Activated T-helper 1 cell treated with anti-CD3 and anti-CD28 coated beads, Interleukin-2, amount 50 U/mL, for 16 hours (primary cell): ENCODE data around the gene SLC22A15.
"Not testable (repeated sequence)": the region's sequence is repeated elsewhere in the genome, so short reads cannot be mapped to it uniquely, and the experiment has no call there.

Source experiments
- DNase-seq, 2 donors: peaks; one replicate each; pipeline ENCODE4 v3.0.0-alpha.2; 2020; ENCODE audit warnings: low read depth in 1 of 2, low spot score in 1 of 2

SLC22A15 gene

GRCh38 chr1:116031302-116031835 lies 55.1 kb downstream of the SLC22A15 start:
- DNase-seq, result no peak

- DNase-seq, result no peak
Observed at GRCh38 chr1:116033322-116033721, 57.0 kb downstream of the SLC22A15 start.

DNA sequence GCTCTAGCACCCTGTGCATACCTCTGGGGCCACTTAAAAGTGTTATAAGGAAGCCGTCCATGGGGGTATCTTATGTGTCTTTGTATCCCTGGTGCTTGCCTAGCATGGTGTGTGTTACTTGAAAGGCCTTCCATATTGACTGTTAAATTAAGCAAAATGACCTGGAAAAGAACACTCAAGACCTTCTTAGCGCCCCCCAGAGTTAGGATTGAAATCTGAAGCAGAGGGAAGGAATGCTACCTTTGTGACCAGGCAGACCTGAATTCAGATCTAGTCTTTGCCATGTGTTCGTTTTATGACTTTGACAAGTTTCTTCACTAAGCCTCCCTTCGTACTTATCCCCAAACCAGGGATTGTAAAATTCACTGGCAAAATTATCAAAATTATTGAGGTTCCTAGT lies 59.9 kb downstream of the SLC22A15 start:
- DNase-seq, result no peak

DNA sequence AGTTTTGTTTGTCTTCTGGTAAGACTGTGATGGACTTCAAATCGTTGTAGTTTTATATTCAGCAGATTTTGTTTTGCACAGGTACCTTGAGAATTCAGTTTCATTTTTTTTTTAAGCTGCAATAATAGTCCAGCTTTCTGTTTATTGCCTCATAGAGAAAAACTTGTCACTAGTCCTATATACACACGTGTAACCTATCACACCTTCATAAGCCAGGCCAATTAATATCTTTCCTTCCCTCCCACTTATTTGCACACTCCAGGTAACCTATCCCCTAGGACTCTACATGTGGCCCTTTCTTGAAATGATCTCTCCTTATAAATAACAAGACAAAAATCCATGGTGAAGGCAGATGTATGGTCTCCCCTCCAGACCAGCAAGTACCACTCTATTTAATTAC lies 62.4 kb downstream of the SLC22A15 start:
- DNase-seq, result no peak

- DNase-seq, result no peak
Observed at GRCh38 chr1:116044071-116044470, 67.8 kb downstream of the SLC22A15 start.

- DNase-seq, result not testable (repeated sequence)
Observed at GRCh38 chr1:116046933-116047332, 70.6 kb downstream of the SLC22A15 start.

- not testable (repeated sequence) for DNase-seq
Observed at GRCh38 chr1:116051896-116052295, 75.6 kb downstream of the SLC22A15 start.

DNA sequence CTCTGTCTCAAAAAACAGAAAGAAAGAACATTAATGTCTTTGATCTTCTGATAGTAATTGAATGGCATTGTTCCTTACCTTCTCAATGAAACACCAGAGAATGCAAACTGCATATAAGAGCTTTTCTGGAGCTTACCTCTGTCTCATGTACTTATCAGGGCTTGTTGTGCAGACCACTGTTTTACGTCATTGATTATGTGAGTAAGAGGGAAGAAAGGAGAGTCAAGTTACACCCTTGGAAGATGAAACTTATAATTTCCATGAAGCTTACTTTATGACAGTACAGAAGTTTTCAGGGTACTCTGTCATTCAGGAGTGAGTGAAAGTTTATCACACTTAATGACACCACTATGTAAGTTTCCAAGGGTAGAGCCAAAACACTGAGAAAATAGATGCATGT lies 85.9 kb downstream of the SLC22A15 start:
- no peak for DNase-seq

GRCh38 chr1:116064616-116065015 lies 88.3 kb downstream of the SLC22A15 start:
- DNase-seq, result no peak

DNA sequence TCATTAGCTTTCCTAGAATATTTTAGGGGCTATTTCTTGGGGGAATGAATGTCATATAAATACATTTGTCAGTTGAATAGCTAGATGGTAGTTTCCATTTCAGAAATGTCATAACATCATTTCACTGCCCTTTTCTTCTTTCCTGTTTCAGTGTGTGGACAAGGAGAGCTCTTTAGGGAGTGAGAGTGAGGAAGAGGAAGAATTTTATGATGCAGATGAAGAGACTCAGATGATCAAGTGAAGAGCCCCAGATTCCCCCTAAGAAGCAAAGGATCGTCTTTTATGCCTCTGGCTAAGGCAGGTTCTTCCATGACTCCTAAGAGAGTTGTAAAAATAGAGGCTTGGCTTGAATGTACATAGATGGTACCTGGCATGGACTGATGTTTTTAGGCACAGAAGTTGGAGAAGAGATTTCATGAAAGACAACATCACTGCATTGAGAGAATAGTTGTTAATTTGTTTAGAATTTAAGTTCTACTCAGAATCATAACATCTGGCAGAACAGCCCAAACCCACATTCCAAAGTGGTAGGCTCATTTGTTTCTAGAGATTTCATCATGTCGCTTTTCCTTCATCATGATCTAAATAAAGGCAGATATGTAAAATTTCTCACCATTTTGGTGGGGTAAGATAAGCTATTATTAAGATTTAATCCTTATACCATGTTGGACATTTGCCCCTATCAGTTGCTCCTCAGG lies 90.7 kb downstream of the SLC22A15 start:
- DNase-seq, result no peak

- no peak for DNase-seq
Observed at GRCh38 chr1:116067566-116067890, 91.2 kb downstream of the SLC22A15 start.

DNA sequence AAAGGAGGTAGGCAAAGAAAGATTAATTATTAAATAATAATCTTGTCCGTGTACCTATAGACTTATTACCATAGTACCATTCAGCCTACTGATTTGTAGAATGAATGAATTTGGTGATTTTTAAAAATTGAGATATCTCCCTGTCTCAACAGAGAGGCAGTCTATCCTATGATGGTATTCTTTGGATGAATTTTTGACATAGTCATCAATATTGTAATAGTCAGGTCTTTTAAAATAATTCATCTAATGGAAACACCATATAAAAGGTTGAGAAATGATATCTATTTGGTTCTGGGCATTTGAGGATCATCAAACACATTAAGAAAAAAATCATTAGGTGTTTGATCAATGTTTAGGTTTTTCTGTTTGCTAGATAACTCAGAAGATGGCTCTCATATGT lies 99.3 kb downstream of the SLC22A15 start:
- no peak for DNase-seq

DNA sequence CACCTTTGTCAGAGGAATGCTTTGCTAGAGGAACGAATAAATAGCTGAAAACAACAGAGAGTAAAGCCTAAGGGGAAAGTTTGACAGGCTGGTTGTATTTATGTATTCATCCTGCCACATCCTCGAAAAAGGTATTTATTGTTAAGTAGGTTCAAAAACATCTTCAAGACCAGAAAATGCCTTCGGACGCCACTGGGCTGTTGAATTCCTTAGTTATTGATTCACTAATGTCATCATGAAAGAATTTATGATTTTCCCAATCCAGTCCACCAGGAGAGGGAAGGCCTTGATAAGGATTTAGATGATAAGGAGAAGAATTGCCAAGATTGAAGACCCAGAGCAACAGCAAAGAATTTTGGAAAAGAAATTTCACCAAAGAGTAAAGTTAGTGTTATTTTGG lies 99.7 kb downstream of the SLC22A15 start:
- no peak for DNase-seq

- no peak for DNase-seq
Observed at GRCh38 chr1:116076831-116077230, 100.5 kb downstream of the SLC22A15 start.

DNA sequence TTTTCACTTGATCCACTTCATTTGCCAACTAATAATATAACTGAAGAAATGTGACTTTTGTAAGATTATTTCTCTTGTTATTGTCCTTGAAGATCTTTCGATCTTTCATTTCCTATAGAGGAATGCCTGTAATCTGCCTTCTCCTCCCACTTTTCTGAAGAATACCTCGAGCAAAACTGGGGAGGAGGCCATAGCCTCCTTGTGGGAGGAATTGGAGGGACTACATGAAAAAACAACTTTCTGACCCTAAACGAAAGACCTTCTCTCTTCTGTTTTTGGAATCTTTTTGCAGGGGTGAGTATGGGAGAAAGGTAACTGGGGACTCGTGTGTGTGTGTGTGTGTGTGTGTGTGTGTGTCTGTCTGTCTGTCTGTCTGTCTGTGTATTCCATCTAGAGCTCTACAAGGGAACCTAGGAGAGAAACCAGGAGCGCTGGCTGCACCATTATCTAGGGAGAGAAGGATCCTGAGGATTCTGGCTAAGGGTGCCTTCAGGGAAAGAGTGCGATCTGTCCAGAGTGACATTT lies 102.4 kb downstream of the SLC22A15 start:
- DNase-seq, result no peak

- no peak for DNase-seq
Observed at GRCh38 chr1:116087628-116088027, 111.3 kb downstream of the SLC22A15 start.

GRCh38 chr1:116089870-116090269 lies 113.6 kb downstream of the SLC22A15 start:
- DNase-seq, result no peak

- no peak for DNase-seq
Observed at GRCh38 chr1:116091083-116091482, 114.8 kb downstream of the SLC22A15 start.

DNA sequence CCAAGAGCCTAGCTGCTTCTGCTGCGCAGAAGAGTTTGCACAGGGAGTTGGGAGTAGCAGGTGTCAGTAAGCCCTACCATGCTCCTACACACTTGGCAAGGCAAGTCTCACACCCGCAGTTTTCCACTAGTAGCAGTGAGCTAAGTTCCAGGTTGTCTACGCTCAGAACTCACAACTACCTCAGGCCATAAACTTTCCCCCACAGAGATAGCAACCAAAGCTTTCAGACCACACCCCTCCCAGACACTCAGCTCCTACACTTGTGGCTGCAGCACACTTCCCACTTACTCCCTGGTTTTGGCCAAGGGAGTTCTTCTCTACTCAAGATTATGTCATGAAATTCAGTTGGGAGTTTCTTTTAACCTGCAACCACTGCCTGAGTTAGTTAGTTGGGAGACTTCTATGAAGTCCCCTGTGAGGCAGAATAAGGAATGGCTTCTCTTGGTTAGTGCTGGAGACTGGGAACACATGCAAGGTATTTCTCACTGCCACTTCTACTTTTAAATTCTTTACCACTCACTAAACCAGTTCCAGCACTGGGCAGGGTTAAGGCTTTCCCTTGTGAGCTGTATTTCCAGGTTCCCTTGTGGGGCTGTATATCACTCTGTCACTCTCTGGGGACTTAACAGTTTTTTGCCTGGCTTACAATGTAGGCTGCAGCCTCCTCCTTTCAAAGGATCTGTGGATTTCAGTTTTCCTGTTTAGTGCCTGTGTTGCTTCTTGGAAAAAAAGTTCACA lies 116.6 kb downstream of the SLC22A15 start:
- no peak for DNase-seq

DNA sequence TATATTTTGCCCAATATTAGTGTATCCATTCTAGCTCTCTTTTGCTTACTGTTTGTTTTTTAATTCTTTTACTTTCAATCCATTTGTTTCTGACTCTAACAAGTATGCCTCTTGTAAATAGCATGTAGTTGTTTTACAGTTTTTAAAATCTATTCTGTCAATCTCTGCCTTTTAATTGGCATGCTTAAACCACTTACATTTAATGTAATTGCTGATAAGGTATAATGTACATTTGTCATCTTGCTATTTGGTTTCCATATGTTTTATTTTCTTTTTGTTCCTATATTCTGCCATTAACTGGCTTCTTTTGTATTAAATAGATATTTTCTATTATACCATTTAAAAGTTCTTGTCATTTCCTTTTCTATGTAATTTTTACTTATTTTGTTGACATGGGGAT lies 118.7 kb downstream of the SLC22A15 start:
- no peak for DNase-seq

GRCh38 chr1:116096013-116096618 lies 119.8 kb downstream of the SLC22A15 start:
- no peak for DNase-seq

GRCh38 chr1:116097626-116098025 lies 121.3 kb downstream of the SLC22A15 start:
- no peak for DNase-seq
